GM12874 (cell line): Measurements from ENCODE around the gene FRRS1.

Source experiments
- TF ChIP-seq, protein P1 (sequence below): IDR thresholded peaks from 2 replicates; pipeline ENCODE4 v1.5.1; 2011; ENCODE audit warnings: low read depth, mild to moderate bottlenecking, control low read depth, low read length, moderate library complexity; ENCODE audit not compliant: insufficient read depth

The FRRS1 gene

DNA sequence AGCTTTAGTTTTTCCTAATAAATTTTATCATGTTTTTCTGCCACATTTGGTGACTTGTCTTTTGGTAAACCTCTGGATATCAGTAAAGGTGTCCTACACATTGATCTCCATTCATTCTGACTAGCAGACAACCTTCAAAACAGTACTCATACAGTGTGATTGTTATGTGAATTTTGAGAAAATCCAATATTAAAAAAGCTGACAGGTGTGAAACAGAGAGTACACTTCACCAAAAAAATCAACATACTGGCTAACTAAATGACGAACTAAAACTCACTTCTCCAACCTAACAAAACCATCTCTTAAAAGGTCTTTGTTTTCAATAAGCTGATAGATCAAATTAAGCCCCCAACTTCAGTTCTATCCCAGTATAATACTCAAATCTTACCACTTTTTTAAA, 1.5 kb downstream of the FRRS1 start:
- TF ChIP-seq, protein P1, sequence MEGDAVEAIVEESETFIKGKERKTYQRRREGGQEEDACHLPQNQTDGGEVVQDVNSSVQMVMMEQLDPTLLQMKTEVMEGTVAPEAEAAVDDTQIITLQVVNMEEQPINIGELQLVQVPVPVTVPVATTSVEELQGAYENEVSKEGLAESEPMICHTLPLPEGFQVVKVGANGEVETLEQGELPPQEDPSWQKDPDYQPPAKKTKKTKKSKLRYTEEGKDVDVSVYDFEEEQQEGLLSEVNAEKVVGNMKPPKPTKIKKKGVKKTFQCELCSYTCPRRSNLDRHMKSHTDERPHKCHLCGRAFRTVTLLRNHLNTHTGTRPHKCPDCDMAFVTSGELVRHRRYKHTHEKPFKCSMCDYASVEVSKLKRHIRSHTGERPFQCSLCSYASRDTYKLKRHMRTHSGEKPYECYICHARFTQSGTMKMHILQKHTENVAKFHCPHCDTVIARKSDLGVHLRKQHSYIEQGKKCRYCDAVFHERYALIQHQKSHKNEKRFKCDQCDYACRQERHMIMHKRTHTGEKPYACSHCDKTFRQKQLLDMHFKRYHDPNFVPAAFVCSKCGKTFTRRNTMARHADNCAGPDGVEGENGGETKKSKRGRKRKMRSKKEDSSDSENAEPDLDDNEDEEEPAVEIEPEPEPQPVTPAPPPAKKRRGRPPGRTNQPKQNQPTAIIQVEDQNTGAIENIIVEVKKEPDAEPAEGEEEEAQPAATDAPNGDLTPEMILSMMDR: no peak

DNA sequence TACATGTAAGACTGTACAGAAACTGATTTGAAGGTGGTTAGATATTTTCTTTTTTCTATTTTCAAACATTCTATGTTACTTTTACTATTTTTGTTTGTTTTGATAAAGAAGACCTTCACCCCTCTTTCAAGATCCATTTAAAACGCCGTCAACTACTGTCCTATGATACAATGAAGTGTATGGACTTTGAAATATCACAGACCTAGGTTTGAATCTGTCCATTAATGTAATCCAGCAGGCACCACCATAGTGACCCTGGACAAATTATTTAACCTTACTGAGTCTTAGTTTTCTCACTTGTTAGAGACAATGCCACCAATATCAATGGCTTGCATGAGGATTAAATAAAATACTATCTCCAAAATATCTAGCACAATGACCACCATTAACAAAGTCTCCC, 2.0 kb downstream of the FRRS1 start:
- TF ChIP-seq, protein P1: no peak

DNA sequence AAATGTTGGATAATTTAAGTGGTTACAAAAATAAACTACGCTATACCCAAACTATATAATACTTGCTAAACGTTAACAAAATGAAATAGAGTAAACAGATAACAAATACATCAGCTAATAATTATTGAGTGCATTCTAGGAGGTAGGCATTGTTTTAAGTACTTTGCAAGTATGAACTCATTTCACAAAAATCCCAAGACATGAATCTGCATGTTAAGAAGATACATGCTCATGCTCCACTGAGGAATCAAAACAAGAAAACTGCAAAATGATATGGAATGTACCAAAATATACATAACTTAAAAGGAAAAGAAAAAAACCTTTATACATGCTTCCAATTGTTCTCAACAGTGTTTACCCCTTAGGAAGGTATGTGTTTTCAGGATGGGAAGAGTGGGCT, 2.5 kb downstream of the FRRS1 start:
- TF ChIP-seq, protein P1: no peak

DNA sequence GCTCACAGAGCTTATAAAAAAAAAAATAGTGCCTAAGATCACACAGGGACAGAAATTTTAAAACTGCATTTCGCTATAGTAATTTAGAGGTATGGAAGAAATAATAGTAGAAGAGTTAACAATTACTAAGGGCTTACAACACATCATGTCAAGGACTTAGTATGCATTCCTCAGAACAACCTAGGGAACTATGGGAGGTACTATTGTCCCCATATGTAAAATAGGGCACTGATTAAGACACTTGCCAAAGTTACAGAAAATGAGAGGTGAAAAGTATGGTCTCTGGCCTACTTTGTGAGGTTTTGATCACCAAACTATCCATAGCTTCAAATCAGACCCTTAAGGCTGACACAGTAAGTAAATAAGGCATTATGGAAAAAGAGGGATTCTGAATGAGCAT, 4.7 kb downstream of the FRRS1 start:
- TF ChIP-seq, protein P1: no peak

DNA sequence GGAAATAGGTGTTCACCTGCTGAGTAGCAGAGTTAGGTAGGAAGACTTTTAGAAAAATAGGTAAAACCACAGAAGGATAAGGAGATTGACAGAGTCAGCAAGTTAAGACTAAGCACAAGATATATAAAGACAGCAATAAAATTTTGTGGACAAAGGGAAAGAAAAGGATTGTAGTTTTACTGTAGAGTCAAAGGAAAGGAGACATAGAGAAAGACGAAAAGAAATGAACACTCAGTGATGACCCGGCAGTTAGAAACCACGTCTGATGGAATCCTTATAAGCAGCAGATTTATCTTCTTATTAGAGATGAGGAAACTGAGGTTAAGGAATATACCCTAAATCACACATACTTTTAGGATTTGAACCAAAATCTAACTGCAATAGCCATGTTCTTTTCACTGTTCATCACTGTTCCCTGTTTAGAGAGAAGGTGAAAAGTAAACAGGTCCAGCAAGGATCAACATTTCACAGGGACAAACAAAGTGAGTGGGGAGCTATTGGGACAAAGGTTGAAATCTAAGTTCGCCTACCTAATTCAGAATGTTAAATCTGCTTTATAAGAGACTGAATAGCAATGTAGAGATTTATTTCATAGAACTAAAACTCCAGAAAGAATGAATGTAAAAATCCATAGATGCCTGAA, 6.8 kb downstream of the FRRS1 start:
- TF ChIP-seq, protein P1: no peak

DNA sequence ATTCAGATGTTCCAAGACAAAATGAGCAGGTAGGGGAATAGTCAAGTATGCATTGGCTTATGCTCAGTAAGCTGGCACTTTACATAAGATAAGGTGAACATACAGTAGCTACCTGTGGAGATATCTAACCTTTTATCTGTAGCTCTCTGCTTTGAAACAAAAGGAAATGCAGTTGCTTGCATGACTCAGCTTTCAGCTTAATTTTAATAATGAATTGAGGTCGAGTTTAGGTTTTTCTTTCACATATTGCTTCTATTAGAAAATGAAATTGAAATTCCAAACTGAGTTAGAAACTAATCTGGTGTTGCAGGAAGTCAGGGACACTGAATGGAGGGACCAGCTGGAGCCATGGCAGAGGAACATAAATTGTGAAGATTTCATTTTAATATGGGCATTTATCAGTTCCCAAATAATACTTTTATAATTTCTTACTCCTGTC, 8.3 kb downstream of the FRRS1 start:
- TF ChIP-seq, protein P1: no peak

DNA sequence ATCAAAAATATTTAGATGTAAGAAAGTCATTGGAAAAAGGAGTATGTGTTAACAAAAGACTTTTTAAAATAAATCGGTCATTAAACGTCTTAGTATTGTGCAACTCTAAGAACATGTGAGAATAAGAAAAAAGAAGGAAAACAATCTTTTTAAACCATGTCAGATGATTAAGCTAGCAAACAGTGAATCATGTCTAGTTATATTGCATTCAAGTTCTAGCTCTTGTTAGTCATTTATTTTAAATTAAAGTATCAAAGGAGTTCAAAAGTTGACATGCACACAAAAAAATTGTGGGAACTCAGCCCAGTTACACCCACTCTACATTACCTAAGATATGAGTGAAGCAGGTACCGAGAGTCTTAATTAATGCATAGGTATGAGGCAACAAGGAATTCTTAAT, 9.8 kb downstream of the FRRS1 start:
- TF ChIP-seq, protein P1: no peak
